Esophagus muscularis mucosa (tissue), 4 donors: ENCODE data around the gene SDK2. TPM values are rescaled to one million over a fixed set of nuclear protein-coding genes. Genes with fewer than 3 reads are reported as not detected.
"Not testable (repeated sequence)": the region's sequence is repeated elsewhere in the genome, so short reads cannot be mapped to it uniquely, and the experiment has no call there.

ENCODE experiments used
- DNase-seq: peaks from one replicate; pipeline ENCODE4 v3.0.0-alpha.2; 2017; ENCODE audit errors: extremely low spot score
- H3K27ac ChIP-seq, 4 donors: fragments of 200-600 bp; sonication (generic); replicated peaks in 1 of 4; 1 replicate in 3 of 4; 2 replicates in 1 of 4; pipeline ENCODE4 v1.5.1; 2016 to 2019; ENCODE audit warnings: mild to moderate bottlenecking in 1 of 4
- H3K27me3 ChIP-seq, 4 donors: fragments of 200-600 bp; sonication (generic); one replicate each; pipeline versions ENCODE4 v1.5.1 to v1.6.0; 2016 to 2019
- H3K36me3 ChIP-seq, 4 donors: fragments of 200-600 bp; sonication (generic); one replicate each; pipeline ENCODE4 v1.5.1; 2016 to 2019
- H3K4me1 ChIP-seq, 4 donors: fragments of 200-600 bp; sonication (generic); one replicate each; pipeline ENCODE4 v1.5.1; 2016 to 2019
- H3K4me3 ChIP-seq, 4 donors: fragments of 200-600 bp; sonication (generic); 1 replicate in 2 of 4; 2 replicates in 2 of 4; pipeline ENCODE4 v1.5.1; 2016 to 2019; ENCODE audit warnings: mild to moderate bottlenecking in 4 of 4, moderate library complexity in 1 of 4
- H3K9me3 ChIP-seq, 4 donors: fragments of 200-600 bp; sonication (generic); 1 replicate in 3 of 4; 2 replicates in 1 of 4; pipeline ENCODE4 v1.5.1; 2016 to 2019
- CTCF ChIP-seq, 3 experiments: fragments of 200-600 bp in 2 of 3; fragments of 450-650 bp in 1 of 3; sonication (generic) in 2 of 3; IDR thresholded peaks; one replicate each; pipeline ENCODE4 v1.5.1; 2017 to 2019; ENCODE audit warnings: antibody characterized with exemption in 3 of 3, mild to moderate bottlenecking in 2 of 3, moderate library complexity in 1 of 3
- EP300 ChIP-seq: sonication (generic); formaldehyde crosslinking; IDR thresholded peaks from one replicate; pipeline ENCODE4 v1.6.1; 2017; ENCODE audit warnings: antibody characterized with exemption
- POLR2A ChIP-seq: fragments of 450-650 bp; IDR thresholded peaks from one replicate; pipeline ENCODE4 v1.6.1; 2017; ENCODE audit warnings: antibody characterized with exemption, moderate library complexity, mild to moderate bottlenecking, low read depth
- POLR2AphosphoS5 ChIP-seq, 2 donors: sonication (generic); formaldehyde crosslinking; IDR thresholded peaks; one replicate each; pipeline ENCODE4 v1.6.1; 2017; ENCODE audit warnings: antibody characterized with exemption in 2 of 2
- WGBS: methylation state at CpG from one replicate; pipeline ENCODE4 v1.1.5; 2018; 5-methylcytosine and 5-hydroxymethylcytosine counted together
- intact Hi-C: fragments of 100-400 bp; cut with DNase I; formaldehyde crosslinking; loops from one replicate; pipeline ENCODE4 v1.15.1; 2023
- total RNA-seq, 4 donors: library from RNA; depleted of rRNA; stranded (reverse); fragments of >200 nt; gene quantifications; one replicate each; pipeline versions ENCODE4 v1.1.0 to v1.2.1, GENCODE V29; 2016

Gene SDK2
- total RNA-seq, 4 donors from 2014 or later: 0.42 to 2.0 (median 1.2) TPM

- no peaks in the 10 kb centered on the region for H3K9me3 ChIP-seq
- 90% methylated on average over 12 of the region's 14 CpGs for WGBS
- H3K27ac ChIP-seq: no peak overlapping the region
- H3K4me3 ChIP-seq: no peak overlapping the region
- no peaks in the 10 kb centered on the region for H3K36me3 ChIP-seq
- peaks cover 0 to 9% (median 0%) of the 10 kb centered on the region in 4 donors for H3K4me1 ChIP-seq
- H3K27me3 ChIP-seq: peaks cover 0 to 34% (median 0%) of the 10 kb centered on the region in 4 donors
- TF ChIP-seq POLR2AphosphoS5 (IDR thresholded peaks at IDR 0.05) (no peak), CTCF (IDR thresholded peaks at IDR 0.05) (no peak), POLR2A (no peak), EP300 (no peak)
- intact Hi-C loops: no loop called here
- DNase-seq: no peak
These were observed 165.3 kb downstream of the SDK2 start for GRCh38 chr17:73478768-73479424.

GRCh38 chr17:73478334-73478733 lies 165.9 kb downstream of the SDK2 start:
- WGBS: 84% methylated on average over 11 of the region's 11 CpGs
- TF ChIP-seq EP300: no peak
- no peak for TF ChIP-seq POLR2A
- TF ChIP-seq POLR2AphosphoS5 (IDR thresholded peaks at IDR 0.05): no peak
- TF ChIP-seq CTCF (IDR thresholded peaks at IDR 0.05): no peak
- DNase-seq: no peak

GRCh38 chr17:73476890-73477350 lies 167.3 kb downstream of the SDK2 start:
- DNase-seq: no peak
- H3K4me1 ChIP-seq: peaks cover 0 to 11% (median 0%) of the 10 kb centered on the region in 4 donors
- no peak overlapping the region for H3K4me3 ChIP-seq
- no peak for TF ChIP-seq CTCF (IDR thresholded peaks at IDR 0.05)
- TF ChIP-seq EP300: no peak
- TF ChIP-seq POLR2A: no peak
- TF ChIP-seq POLR2AphosphoS5 (IDR thresholded peaks at IDR 0.05): no peak
- 65% methylated on average over 12 of the region's 13 CpGs for WGBS
- H3K9me3 ChIP-seq: no peaks in the 10 kb centered on the region
- H3K36me3 ChIP-seq: no peaks in the 10 kb centered on the region
- H3K27me3 ChIP-seq: peaks cover 0 to 28% (median 0%) of the 10 kb centered on the region in 4 donors
- intact Hi-C loops: no loop called here
- H3K27ac ChIP-seq: no peak overlapping the region

More at GRCh38 chr17:73478334-73478733, 165.9 kb downstream of the SDK2 start:
- Histone ChIP-seq H3K4me1 (peaks cover 0 to 11% (median 0%) of the 10 kb centered on the region in 4 donors), H3K27ac (no peak overlapping the region), H3K36me3 (no peaks in the 10 kb centered on the region), H3K27me3 (peaks cover 0 to 32% (median 0%) of the 10 kb centered on the region in 4 donors), H3K4me3 (no peak overlapping the region), H3K9me3 (no peaks in the 10 kb centered on the region)
- intact Hi-C loops: no loop called here

GRCh38 chr17:73474370-73474988 lies 169.8 kb downstream of the SDK2 start:
- Histone ChIP-seq H3K27me3 (peaks cover 0 to 31% (median 0%) of the 10 kb centered on the region in 4 donors), H3K36me3 (no peaks in the 10 kb centered on the region)
- WGBS: 46% methylated on average over 12 of the region's 12 CpGs

GRCh38 chr17:73472715-73473114 lies 171.5 kb downstream of the SDK2 start:
- Histone ChIP-seq H3K4me1 (peaks cover 0 to 11% (median 0%) of the 10 kb centered on the region in 4 donors), H3K27me3 (peaks cover 0 to 31% (median 0%) of the 10 kb centered on the region in 4 donors)
- WGBS: 88% methylated on average over 8 of the region's 8 CpGs
- H3K36me3 ChIP-seq, H3K27ac ChIP-seq, H3K9me3 ChIP-seq, DNase-seq, intact Hi-C loops, H3K4me3 ChIP-seq: not testable (repeated sequence)

More at GRCh38 chr17:73474370-73474988, 169.8 kb downstream of the SDK2 start:
- no peak overlapping the region for H3K27ac ChIP-seq
- no peak overlapping the region for H3K4me3 ChIP-seq
- intact Hi-C loops: no loop called here
- DNase-seq: no peak
- peaks cover 0 to 11% (median 0%) of the 10 kb centered on the region in 4 donors for H3K4me1 ChIP-seq
- no peaks in the 10 kb centered on the region for H3K9me3 ChIP-seq
- no peak for TF ChIP-seq POLR2AphosphoS5 (IDR thresholded peaks at IDR 0.05)
- TF ChIP-seq EP300: no peak
- TF ChIP-seq POLR2A: no peak
- TF ChIP-seq CTCF (IDR thresholded peaks at IDR 0.05): no peak
